A549 (cell line): ENCODE measurements around the gene CLASP1.

ENCODE experiments used
- JUNB ChIP-seq: fragments of >200 bp; sonication (Bioruptor Twin); formaldehyde crosslinking; IDR thresholded peaks from 2 replicates; pipeline ENCODE4 v1.6.1; 2016
- NR3C1 ChIP-seq: fragments of >200 bp; sonication (Bioruptor Twin); formaldehyde crosslinking; IDR thresholded peaks from 3 replicates; pipeline ENCODE4 v1.6.1; 2017
- PHF8 ChIP-seq: fragments of 200-600 bp; sonication (generic); IDR thresholded peaks from 2 replicates; pipeline ENCODE4 v1.6.1; 2016; ENCODE audit warnings: low read depth, mild to moderate bottlenecking, antibody characterized with exemption, moderate library complexity, borderline replicate concordance
- RAD21 ChIP-seq, 2 experiments: fragments of >200 bp in 1 of 2; sonication (Bioruptor Twin) in 1 of 2; formaldehyde crosslinking in 1 of 2; IDR thresholded peaks in 1 of 2; conservative IDR thresholded peaks in 1 of 2; 2 replicates in 1 of 2; 3 replicates in 1 of 2; pipeline ENCODE4 v1.6.1; 2012 to 2018; ENCODE audit warnings: inconsistent platforms in 1 of 2
- RCOR1 ChIP-seq: fragments of 150-350 bp; IDR thresholded peaks from 2 replicates; pipeline ENCODE4 v1.6.1; 2014; ENCODE audit warnings: antibody characterized with exemption, low read length, low read depth
- TF ChIP-seq, protein P1 (sequence below): fragments of >200 bp; sonication (Bioruptor Twin); formaldehyde crosslinking; IDR thresholded peaks from 3 replicates; pipeline ENCODE4 v1.5.1; 2016
- TF ChIP-seq, protein P2 (sequence below): fragments of 250-450 bp; sonication (Bioruptor Pico); IDR thresholded peaks from 2 replicates; pipeline ENCODE4 v1.5.0; 2021; ENCODE audit warnings: mild to moderate bottlenecking, moderate library complexity, borderline replicate concordance

GRCh38 chr2:121570667-121571055 is 78.6 kb downstream of the CLASP1 start:
- TF ChIP-seq, protein P1, sequence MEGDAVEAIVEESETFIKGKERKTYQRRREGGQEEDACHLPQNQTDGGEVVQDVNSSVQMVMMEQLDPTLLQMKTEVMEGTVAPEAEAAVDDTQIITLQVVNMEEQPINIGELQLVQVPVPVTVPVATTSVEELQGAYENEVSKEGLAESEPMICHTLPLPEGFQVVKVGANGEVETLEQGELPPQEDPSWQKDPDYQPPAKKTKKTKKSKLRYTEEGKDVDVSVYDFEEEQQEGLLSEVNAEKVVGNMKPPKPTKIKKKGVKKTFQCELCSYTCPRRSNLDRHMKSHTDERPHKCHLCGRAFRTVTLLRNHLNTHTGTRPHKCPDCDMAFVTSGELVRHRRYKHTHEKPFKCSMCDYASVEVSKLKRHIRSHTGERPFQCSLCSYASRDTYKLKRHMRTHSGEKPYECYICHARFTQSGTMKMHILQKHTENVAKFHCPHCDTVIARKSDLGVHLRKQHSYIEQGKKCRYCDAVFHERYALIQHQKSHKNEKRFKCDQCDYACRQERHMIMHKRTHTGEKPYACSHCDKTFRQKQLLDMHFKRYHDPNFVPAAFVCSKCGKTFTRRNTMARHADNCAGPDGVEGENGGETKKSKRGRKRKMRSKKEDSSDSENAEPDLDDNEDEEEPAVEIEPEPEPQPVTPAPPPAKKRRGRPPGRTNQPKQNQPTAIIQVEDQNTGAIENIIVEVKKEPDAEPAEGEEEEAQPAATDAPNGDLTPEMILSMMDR, result no peak
- no peak for TF ChIP-seq RAD21 (conservative IDR thresholded peaks at IDR 0.05 in 1 of 2, IDR thresholded peaks at IDR 0.05 in 1 of 2)
- TF ChIP-seq JUNB, result no peak
- no peak for TF ChIP-seq RCOR1
- TF ChIP-seq, protein P2, sequence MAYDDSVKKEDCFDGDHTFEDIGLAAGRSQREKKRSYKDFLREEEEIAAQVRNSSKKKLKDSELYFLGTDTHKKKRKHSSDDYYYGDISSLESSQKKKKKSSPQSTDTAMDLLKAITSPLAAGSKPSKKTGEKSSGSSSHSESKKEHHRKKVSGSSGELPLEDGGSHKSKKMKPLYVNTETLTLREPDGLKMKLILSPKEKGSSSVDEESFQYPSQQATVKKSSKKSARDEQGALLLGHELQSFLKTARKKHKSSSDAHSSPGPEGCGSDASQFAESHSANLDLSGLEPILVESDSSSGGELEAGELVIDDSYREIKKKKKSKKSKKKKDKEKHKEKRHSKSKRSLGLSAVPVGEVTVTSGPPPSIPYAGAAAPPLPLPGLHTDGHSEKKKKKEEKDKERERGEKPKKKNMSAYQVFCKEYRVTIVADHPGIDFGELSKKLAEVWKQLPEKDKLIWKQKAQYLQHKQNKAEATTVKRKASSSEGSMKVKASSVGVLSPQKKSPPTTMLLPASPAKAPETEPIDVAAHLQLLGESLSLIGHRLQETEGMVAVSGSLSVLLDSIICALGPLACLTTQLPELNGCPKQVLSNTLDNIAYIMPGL, result no peak
- no peak for TF ChIP-seq NR3C1
- TF ChIP-seq PHF8, result no peak
